ENCODE results near the gene RNF208. TPM values are rescaled to one million over a fixed set of nuclear protein-coding genes. Genes with fewer than 3 reads are reported as not detected.

Gene RNF208
- total RNA-seq, 1 donor, result not detected

DNA sequence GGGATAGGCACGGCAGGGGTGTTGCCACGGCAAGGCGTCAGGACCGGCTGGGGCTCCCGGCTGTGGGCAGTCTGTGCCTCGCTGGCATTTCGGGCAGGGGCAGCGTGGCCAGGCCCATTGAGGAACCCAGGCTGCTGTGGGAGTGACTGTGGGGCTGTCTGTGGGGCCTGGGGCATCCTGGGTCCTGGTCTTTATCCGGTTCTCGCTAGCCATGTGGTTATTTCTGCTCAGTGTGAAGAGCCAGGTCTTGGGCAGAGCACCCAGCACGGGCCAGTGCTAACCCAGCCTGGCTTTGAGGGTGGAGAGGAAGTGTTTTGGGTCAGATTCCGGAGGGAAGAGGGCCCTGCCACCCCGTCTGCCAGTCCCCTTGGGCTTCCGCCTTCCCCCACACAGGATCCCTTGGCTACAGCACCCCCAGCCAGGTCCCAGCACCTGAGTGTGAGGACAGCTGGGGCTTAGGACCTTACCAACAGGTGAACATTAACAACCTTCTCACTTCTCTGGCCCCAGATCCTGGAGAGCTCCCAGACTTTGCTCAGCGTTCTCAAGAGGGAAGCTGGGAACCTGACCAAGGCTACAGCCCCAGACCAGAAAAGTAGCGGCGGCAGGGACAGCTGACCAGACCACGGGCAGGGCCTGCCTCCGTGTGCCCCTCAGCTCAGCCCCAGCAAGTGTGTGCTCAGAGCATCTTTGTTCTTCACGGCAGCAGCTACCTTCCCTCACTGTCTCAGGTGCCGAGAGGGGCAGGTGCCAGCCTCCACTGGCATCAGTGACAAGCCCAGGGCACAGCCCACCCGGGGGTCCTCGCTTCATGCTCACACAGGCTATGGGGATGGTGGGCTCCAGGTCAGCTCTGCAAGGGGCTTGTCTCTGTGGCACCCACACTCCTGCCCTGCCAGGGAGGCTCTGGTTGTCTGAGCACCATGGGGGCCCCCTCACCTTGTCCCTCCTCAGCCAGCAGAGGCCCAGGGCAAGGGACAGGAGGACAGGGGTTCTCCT is 32.4 kb downstream of the RNF208 start:
- Histone ChIP-seq H3K9me3 (ENCODE audit: low read depth, low read length) (no peaks in the 10 kb centered on the region), H3K27ac (ENCODE audit: low read depth, low read length) (peak overlapping the region; percentile 88), H3K36me3 (ENCODE audit: insufficient read depth, low read length) (peaks cover 17% of the 10 kb centered on the region), H3K4me1 (ENCODE audit: insufficient read depth, low read length) (peaks cover 23% of the 10 kb centered on the region), H3K27me3 (ENCODE audit: insufficient read depth, low read length) (no peaks in the 10 kb centered on the region), H2AFZ (ENCODE audit: low read length) (peak overlapping the region; percentile 72), H4K20me1 (ENCODE audit: insufficient read depth, low read length) (peaks cover 38% of the 10 kb centered on the region), H3K79me2 (ENCODE audit: insufficient read depth, low read length) (peaks cover 80% of the 10 kb centered on the region), H3K4me3 (ENCODE audit: insufficient read depth, low read length) (peak overlapping the region; percentile 97), H3K4me2 (ENCODE audit: insufficient read depth, low read length) (peak overlapping the region; percentile 93)
- no peak for TF ChIP-seq CTCF (IDR thresholded peaks at IDR 0.05; ENCODE audit: extremely low read depth, low read depth, low read length)
- DNase-seq (ENCODE audit: insufficient read length, low spot score, missing footprints), result peak; percentile 97

- H3K4me3 ChIP-seq (ENCODE audit: insufficient read depth, low read length), result peak within 1 kb of the TSS; percentile 97
- H2AFZ ChIP-seq (ENCODE audit: low read length), result peak within 1 kb of the TSS; percentile 94
- H4K20me1 ChIP-seq (ENCODE audit: insufficient read depth, low read length), result peaks cover 32% of the 10 kb centered on the region
- peaks cover 24% of the 10 kb centered on the region for H3K36me3 ChIP-seq (ENCODE audit: insufficient read depth, low read length)
- peaks cover 23% of the 10 kb centered on the region for H3K4me1 ChIP-seq (ENCODE audit: insufficient read depth, low read length)
- TF ChIP-seq CTCF (IDR thresholded peaks at IDR 0.05; ENCODE audit: extremely low read depth, low read depth, low read length), result peak; percentile 46
- H3K4me2 ChIP-seq (ENCODE audit: insufficient read depth, low read length), result peak within 1 kb of the TSS; percentile 93
- no peaks in the 10 kb centered on the region for H3K27me3 ChIP-seq (ENCODE audit: insufficient read depth, low read length)
- peaks cover 71% of the 10 kb centered on the region for H3K79me2 ChIP-seq (ENCODE audit: insufficient read depth, low read length)
- H3K9me3 ChIP-seq (ENCODE audit: low read depth, low read length), result no peaks in the 10 kb centered on the region
- DNase-seq (ENCODE audit: insufficient read length, low spot score, missing footprints), result peak; percentile 100
- peak within 1 kb of the TSS; percentile 88 for H3K27ac ChIP-seq (ENCODE audit: low read depth, low read length)
Measured at GRCh38 chr9:137188490-137189296, 33.3 kb downstream of the RNF208 start, which contains the start of the genes ANAPC2 and SSNA1. TSS of gene ANAPC2 (minus strand) at chr9:137188560. CDS start at chr9:137188532, 28 bp downstream. TSS of gene SSNA1 (plus strand) at chr9:137188676. CDS start at chr9:137188727, 51 bp downstream.

DNA sequence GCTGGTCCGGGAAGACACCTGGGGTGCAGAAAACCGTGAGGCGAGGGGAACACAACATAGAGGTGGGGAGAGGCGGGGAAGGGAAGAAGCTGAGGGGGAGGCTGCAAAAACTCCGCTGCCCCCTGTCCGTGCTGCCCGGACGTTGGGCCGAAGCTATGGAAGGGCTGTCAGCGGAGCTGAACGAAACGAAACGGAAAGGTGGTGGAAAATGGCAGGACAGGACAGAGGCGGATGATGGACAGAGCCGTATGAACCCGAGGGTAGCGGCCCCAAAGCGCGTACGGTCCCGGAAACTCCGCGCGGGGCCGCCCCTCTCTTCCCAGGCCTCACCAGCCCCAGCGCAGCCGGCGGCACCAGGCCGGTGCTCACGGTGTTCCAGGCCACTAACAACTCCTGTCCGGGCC is 34.0 kb downstream of the RNF208 start:
- peak overlapping the region; percentile 97 for H3K4me3 ChIP-seq (ENCODE audit: insufficient read depth, low read length)
- H3K36me3 ChIP-seq (ENCODE audit: insufficient read depth, low read length), result peaks cover 30% of the 10 kb centered on the region
- peaks cover 26% of the 10 kb centered on the region for H4K20me1 ChIP-seq (ENCODE audit: insufficient read depth, low read length)
- peak overlapping the region; percentile 88 for H3K27ac ChIP-seq (ENCODE audit: low read depth, low read length)
- H2AFZ ChIP-seq (ENCODE audit: low read length), result peak overlapping the region; percentile 94
- no peak for TF ChIP-seq CTCF (IDR thresholded peaks at IDR 0.05; ENCODE audit: extremely low read depth, low read depth, low read length)
- no peak for DNase-seq (ENCODE audit: insufficient read length, low spot score, missing footprints)
- no peaks in the 10 kb centered on the region for H3K27me3 ChIP-seq (ENCODE audit: insufficient read depth, low read length)
- no peaks in the 10 kb centered on the region for H3K9me3 ChIP-seq (ENCODE audit: low read depth, low read length)
- H3K79me2 ChIP-seq (ENCODE audit: insufficient read depth, low read length), result peaks cover 65% of the 10 kb centered on the region
- H3K4me2 ChIP-seq (ENCODE audit: insufficient read depth, low read length), result peak overlapping the region; percentile 93
- peaks cover 23% of the 10 kb centered on the region for H3K4me1 ChIP-seq (ENCODE audit: insufficient read depth, low read length)
